Effector memory CD4-positive, alpha-beta T cell (primary cell): Measurements from ENCODE around the gene ZNF860.
"Not testable (repeated sequence)": the region's sequence is repeated elsewhere in the genome, so short reads cannot be mapped to it uniquely, and the experiment has no call there.

Experiments
- DNase-seq, 3 donors: peaks; one replicate each; pipeline ENCODE4 v3.0.0-alpha.2; 2020
- H3K27ac ChIP-seq: 2 replicates; pipeline ENCODE4 v1.7.0; 2013; ENCODE audit warnings: mild to moderate bottlenecking, low read length, moderate library complexity; ENCODE audit not compliant: insufficient read depth, poor library complexity, severe bottlenecking
- H3K27me3 ChIP-seq: replicated peaks from 2 replicates; pipeline ENCODE4 v1.7.0; 2013; ENCODE audit warnings: mild to moderate bottlenecking, low read length; ENCODE audit not compliant: insufficient read depth, control insufficient read depth, poor library complexity, severe bottlenecking
- H3K36me3 ChIP-seq: 2 replicates; pipeline ENCODE4 v1.7.0; 2013; ENCODE audit warnings: mild to moderate bottlenecking, low read length, moderate library complexity; ENCODE audit not compliant: control insufficient read depth, insufficient read depth
- H3K4me1 ChIP-seq: 2 replicates; pipeline ENCODE4 v1.7.0; 2013; ENCODE audit warnings: low read length, mild to moderate bottlenecking; ENCODE audit not compliant: control insufficient read depth, insufficient read depth, poor library complexity, severe bottlenecking
- H3K4me3 ChIP-seq: 2 replicates; pipeline ENCODE4 v1.7.0; 2013; ENCODE audit warnings: low read length, low read depth, mild to moderate bottlenecking; ENCODE audit not compliant: insufficient read depth, poor library complexity, severe bottlenecking
- H3K9me3 ChIP-seq: 2 replicates; pipeline ENCODE4 v1.7.0; 2013; ENCODE audit warnings: mild to moderate bottlenecking, low read length, moderate library complexity; ENCODE audit not compliant: control insufficient read depth

ZNF860 gene

DNA sequence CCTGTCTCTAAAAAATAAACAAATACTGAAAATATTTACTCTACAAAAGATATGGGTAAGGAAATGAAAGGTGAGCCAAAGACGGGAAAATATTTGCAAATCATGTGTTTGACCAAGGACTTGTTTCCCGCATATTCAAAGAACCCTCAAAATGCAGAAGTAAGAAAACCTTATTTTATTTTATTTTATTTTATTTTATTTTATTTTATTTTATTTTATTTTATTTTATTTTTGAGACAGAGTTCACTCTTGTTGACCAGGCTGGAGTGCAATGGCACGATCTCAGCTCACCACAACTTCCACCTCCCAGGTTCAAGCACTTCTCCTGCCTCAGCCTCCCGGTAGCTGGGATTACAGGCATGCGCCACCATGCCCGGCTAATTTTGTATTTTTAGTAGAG is 11.4 kb downstream of the ZNF860 start:
- not testable (repeated sequence) for H3K36me3 ChIP-seq, H3K27me3 ChIP-seq, DNase-seq, H3K9me3 ChIP-seq, H3K4me1 ChIP-seq, H3K27ac ChIP-seq, H3K4me3 ChIP-seq

DNA sequence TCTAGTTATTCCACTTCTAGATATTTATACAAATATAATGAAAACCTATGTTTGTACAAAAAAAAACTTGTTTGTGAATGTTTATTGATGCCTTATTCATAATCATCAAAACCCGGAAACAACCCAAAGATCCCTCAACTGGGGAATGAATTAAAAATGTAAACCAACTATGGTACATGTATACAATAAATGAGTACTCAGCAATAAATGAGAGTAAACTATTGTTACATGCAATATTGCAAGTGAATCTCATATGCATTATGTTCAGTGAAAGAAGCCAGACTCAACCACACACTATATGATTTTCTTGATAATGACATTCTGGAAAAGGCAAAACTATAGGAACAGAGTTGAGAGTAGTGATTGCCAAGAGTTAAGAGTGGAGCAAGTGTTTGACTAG is 12.3 kb downstream of the ZNF860 start:
- no peaks in the 10 kb centered on the region for H3K36me3 ChIP-seq
- DNase-seq = no peak
- no peak overlapping the region for H3K4me3 ChIP-seq
- peaks cover 4% of the 10 kb centered on the region for H3K9me3 ChIP-seq
- no peak overlapping the region for H3K27ac ChIP-seq
- no peaks in the 10 kb centered on the region for H3K27me3 ChIP-seq
- no peaks in the 10 kb centered on the region for H3K4me1 ChIP-seq

DNA sequence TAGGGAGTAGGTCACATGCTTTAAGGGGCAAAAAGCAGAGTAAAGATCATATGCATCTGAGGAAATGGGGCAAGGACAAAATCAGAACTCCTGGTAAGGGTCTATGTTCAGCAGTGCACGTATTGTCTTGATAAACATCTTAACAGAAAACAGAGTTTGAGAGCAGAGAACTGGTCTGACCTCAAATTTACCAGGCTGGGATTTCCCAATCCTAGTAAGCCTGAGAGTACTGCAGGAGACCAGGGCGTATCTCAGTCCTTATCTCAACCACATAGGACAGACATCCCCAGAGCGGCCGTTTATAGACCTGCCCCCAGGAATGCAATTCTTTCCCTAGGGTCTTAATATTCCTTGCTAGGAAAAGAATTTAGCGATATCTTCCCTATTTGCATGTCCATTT is 13.5 kb downstream of the ZNF860 start:
- H3K4me1 ChIP-seq, H3K27ac ChIP-seq, DNase-seq, H3K4me3 ChIP-seq, H3K36me3 ChIP-seq, H3K9me3 ChIP-seq, H3K27me3 ChIP-seq: not testable (repeated sequence)

DNA sequence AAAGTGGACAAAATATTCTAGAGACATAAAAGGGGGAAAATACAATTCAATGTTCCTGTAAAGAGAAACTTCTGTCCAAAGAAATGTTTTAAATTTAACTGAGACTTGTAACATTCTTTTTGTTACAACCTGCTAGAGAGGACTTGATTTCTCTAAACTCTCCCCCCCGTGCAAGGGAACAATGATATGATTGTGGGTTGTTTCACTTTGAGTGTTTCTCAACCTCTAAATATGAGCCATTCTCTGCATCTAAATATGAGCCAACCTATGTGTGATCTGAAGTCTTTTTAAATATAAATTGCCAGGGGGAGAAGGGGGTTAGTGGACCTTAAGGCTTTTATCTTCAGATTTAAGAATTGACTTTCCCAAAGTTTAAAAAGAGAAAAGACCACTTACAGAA is 14.6 kb downstream of the ZNF860 start:
- Histone ChIP-seq H3K36me3 (no peaks in the 10 kb centered on the region), H3K27ac (no peak overlapping the region), H3K4me1 (no peaks in the 10 kb centered on the region), H3K4me3 (no peak overlapping the region), H3K9me3 (no peaks in the 10 kb centered on the region), H3K27me3 (no peaks in the 10 kb centered on the region)
- no peak for DNase-seq

DNA sequence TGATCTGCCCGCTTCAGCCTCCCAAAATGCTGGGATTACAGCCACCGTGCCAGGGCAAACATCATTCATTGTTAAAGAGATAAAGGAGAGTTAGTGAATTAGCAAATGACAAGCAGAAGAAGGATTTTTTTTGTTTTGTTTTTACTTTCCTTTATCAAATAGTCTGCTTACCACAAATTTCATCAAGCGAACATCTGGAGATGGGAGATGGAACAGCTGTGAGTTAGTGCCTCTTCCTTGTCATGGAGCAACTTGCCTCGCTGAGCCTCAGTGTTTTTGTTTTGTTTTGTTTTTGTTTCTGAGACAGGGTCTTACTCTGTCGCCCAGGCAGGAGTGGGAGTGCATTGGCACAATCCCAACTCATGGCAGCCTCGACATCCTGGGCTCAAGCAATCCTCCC is 15.9 kb downstream of the ZNF860 start:
- Histone ChIP-seq H3K36me3 (no peaks in the 10 kb centered on the region), H3K27ac (no peak overlapping the region), H3K4me3 (no peak overlapping the region), H3K9me3 (no peaks in the 10 kb centered on the region), H3K27me3 (no peaks in the 10 kb centered on the region), H3K4me1 (no peaks in the 10 kb centered on the region)
- DNase-seq = no peak

DNA sequence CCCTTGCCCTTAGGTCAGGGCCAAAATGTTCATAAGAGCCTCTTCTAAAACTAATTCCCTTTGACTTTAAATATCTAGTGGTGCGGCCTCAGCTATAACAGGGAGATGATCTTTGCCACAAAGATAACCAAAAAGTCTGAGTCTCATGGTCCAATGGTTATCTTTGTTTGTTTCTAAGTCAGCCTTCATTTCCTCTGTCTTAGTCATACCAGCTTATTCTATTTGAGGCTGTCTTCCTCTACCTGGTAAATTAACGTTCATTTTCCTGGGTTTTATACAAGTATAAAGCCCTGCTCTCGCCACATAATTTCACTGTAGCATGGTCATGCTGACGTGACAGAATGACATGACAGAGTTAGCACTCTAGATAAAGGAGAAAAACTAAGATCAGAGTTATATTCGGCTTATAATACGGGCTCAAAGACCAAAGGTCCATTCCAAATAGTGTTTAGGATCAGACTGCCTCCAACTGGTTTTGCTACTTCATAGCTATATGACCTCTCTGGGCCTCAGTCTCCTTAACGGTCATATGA is 18.4 kb downstream of the ZNF860 start:
- no peaks in the 10 kb centered on the region for H3K4me1 ChIP-seq
- no peak overlapping the region for H3K27ac ChIP-seq
- no peaks in the 10 kb centered on the region for H3K27me3 ChIP-seq
- H3K36me3 ChIP-seq = no peaks in the 10 kb centered on the region
- DNase-seq = no peak
- H3K4me3 ChIP-seq = no peak overlapping the region
- H3K9me3 ChIP-seq = no peaks in the 10 kb centered on the region

DNA sequence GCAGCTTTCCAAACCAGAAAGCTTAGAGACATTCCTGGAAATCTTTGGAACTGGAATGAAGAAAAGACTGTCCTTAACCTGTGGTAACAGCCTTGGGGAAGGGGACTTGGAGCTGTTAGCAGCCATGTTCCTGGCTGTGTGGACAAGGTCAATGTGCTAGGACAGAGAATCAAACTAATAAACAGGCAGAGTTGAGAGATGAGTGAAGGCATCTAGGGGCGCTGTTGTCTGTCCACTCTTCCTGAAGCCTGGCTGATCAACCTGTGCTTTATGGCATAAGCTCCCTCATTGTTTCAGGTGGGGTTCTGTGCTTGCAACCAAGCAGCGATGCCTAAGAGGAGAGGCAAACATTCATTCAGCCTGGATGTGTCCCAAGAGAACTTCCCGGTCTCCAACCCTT is 19.3 kb downstream of the ZNF860 start:
- no peaks in the 10 kb centered on the region for H3K27me3 ChIP-seq
- no peak for DNase-seq
- no peaks in the 10 kb centered on the region for H3K9me3 ChIP-seq
- no peaks in the 10 kb centered on the region for H3K36me3 ChIP-seq
- H3K4me3 ChIP-seq = no peak overlapping the region
- H3K4me1 ChIP-seq = no peaks in the 10 kb centered on the region
- no peak overlapping the region for H3K27ac ChIP-seq

DNA sequence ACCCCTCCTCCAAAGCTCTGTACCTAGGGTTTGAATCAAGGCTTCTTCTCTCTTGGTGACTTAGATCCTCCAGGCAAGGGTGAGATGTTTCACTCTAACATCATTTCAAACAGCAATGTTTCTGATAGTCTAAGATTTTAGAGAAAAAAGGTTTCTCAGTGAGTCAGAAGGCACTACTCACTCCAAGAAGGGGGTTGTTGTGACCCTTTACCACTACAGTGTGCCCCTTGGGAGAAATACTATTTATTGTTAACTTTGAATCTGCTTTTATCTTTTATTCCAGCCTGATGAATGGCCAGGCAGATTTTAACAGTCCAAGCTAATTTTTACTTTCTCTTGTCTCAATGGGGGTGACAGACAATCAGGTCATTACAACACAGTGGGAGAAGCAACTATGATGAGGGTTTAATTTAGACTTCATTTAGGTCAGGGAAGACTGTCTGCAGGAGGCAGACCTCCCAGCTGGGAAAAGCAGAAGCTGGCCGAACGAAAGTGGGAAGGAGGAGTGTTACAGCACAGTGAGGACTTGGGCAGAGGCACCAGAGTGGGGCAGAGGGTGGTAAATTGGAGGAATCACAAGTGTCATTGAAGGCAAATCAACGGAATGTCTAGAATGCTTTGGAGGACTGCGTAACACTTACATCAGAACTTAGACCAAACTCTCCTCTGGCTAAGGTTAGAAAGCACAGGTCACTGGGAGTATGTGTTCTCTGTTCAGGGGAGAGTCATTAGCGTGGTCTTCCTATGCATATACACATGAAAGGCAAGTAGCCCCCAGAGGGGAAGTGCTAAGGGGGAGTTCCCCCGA is 21.2 kb downstream of the ZNF860 start:
- Histone ChIP-seq H3K27me3 (no peaks in the 10 kb centered on the region), H3K9me3 (no peaks in the 10 kb centered on the region), H3K4me1 (no peaks in the 10 kb centered on the region), H3K4me3 (no peak overlapping the region), H3K36me3 (no peaks in the 10 kb centered on the region), H3K27ac (no peak overlapping the region)
- DNase-seq = no peak

DNA sequence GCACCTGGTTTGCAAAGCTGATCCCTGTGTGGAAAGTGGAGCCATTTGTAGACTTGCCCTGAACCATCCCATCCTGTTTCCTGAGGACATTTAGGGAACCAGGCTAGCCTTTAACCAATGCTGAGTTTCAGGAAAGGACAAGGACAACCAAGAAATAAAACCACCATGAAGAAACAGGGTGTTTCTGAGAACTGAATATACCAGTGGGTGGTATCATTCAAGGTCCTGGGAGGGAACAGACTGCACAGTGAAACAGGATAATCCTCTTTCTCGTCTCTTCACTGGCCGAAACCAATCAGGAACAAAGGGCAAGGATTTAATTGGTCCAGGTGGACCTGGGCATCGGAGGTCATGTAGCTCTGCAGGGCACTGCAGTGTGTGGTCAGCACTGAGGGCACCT is 21.8 kb downstream of the ZNF860 start:
- no peak for DNase-seq
- Histone ChIP-seq H3K4me1 (no peaks in the 10 kb centered on the region), H3K27me3 (no peaks in the 10 kb centered on the region), H3K36me3 (no peaks in the 10 kb centered on the region), H3K9me3 (no peaks in the 10 kb centered on the region), H3K4me3 (no peak overlapping the region), H3K27ac (no peak overlapping the region)

DNA sequence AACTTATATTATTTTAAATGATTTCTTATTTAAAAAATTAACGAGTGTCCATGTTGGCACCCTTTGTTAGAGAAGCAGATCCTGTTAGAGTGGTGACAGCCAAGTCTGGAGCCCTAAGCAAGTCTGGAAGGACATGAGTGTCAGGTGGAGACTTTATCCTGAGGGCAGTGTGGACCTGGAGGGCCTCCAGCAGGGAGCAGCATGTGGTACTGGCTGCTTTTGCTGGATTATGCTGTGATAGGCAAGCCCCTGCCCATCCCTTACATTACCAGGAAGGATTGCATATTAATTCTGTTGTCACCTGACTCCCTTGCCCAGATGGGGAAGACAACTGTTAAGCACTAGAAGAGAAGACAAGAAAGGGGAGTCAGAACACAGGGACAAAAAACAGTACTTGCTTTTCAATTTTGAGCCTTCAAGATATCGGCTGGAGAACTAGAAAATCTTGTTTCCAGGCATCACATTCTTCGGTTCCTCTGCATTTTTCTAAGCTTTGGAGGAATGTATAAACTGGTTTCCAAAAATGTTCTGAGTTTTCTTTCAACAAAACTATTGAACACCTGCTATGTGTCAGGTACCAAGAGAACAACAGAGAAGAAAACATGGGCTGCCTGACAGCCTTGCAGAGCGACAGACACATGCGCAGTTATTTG is 22.7 kb downstream of the ZNF860 start:
- Histone ChIP-seq H3K27ac (no peak overlapping the region), H3K36me3 (no peaks in the 10 kb centered on the region), H3K9me3 (no peaks in the 10 kb centered on the region), H3K4me3 (no peak overlapping the region), H3K27me3 (no peaks in the 10 kb centered on the region), H3K4me1 (no peaks in the 10 kb centered on the region)
- no peak for DNase-seq
